NCI-H460 (cell line): Measurements from ENCODE around the gene AMMECR1. TPM values are rescaled to one million over a fixed set of nuclear protein-coding genes. Genes with fewer than 3 reads are reported as not detected.
"Not testable (repeated sequence)": the region's sequence is repeated elsewhere in the genome, so short reads cannot be mapped to it uniquely, and the experiment has no call there.

Experiments used
- DNase-seq: peaks from one replicate; pipeline ENCODE4 v3.0.0-alpha.2; 2016; ENCODE audit warnings: low read depth; ENCODE audit errors: extremely low read depth
- total RNA-seq: library from RNA; depleted of rRNA; stranded (reverse); fragments of >200 nt; shearing (Covaris generic); gene quantifications from 2 replicates; pipeline ENCODE4 v1.2.3, GENCODE V29; 2014

Gene AMMECR1
- total RNA-seq, 1 experiment from 2014 or later = 30.0 TPM

- no peak for DNase-seq
Measured at GRCh38 chrX:110265661-110266060, 52.2 kb downstream of the AMMECR1 start.

- DNase-seq = no peak
Measured at GRCh38 chrX:110259117-110259516, 58.8 kb downstream of the AMMECR1 start.

GRCh38 chrX:110258552-110258951 is 59.3 kb downstream of the AMMECR1 start:
- DNase-seq = no peak

DNA sequence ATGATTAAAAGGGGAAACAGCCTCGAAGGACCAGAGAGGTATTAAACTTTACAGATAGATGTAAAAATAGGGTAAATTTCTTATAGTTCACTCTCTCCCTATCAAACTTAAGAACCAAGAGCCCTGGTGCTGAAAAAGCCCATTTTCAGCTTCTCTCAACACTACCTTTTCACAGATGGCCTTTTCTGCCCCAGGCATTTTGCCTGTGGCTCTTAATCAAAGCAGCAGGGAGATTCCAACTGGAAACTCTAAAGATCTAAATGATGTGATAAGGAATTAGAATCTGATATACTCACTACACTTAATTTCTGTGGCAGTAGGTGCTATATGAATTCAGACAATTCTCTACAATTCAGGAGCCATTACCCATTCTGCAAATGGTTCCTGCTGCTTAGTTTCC is 60.0 kb downstream of the AMMECR1 start:
- DNase-seq = no peak

GRCh38 chrX:110252711-110253110 is 65.2 kb downstream of the AMMECR1 start:
- no peak for DNase-seq

GRCh38 chrX:110251961-110252360 is 65.9 kb downstream of the AMMECR1 start:
- no peak for DNase-seq

- DNase-seq = no peak
Measured at GRCh38 chrX:110251526-110251925, 66.4 kb downstream of the AMMECR1 start.

- DNase-seq = no peak
Measured at GRCh38 chrX:110250847-110251246, 67.0 kb downstream of the AMMECR1 start.

DNA sequence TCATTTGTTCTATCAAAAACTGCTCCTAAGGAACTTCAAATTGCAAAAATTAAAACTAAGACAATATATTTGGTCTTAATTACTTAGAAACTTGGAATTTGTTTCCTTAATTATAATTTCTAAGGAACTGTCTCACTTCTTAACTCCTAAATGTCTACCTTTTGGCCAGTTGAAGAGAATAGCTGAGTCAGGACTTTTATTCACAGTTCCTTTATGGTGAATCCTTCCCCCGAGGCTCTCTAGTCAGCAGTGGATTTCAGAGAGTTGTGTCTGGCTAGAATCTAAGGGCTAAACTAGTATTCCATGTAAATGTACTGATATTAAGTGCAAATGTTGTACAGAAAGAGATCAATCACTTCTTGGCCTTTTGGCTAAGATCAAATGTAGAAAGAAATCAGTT is 69.3 kb downstream of the AMMECR1 start:
- DNase-seq = no peak

DNA sequence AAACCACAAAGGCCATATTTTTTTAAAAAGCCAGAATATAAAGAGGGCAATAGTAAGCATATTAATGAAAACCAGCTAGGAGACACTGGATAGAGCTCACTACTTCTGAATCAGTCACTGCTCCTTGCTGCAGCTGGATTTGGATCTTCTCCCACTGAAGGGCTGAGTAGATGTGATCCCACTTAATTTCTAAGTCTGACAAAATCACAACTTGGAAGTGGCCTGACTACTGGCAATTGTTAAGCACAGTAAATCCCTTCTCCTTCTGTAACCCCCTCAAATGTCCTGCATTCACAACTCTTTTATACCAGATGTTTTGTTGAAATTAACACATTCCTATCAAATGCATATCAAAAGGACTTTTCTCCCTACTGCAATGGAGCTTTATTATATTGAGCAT is 72.9 kb downstream of the AMMECR1 start:
- no peak for DNase-seq

DNA sequence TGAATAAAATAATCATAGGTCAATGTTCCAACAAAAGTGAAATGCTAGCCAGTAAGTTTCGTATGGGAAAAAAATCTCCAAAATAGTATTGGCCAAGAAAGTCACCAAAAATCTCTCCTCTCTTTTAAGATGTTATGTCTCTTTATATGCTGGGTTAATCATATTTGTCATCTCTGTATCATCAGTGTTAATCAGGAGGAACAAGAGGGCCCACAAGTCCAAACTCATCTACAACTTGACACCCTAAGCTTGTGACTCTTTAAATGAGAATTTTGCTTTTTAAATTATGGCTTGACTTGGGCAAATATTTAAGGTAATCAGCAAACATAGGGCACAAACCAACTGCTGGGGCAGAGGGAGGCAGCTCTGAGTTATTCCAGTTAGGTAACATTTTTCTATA is 75.5 kb downstream of the AMMECR1 start:
- DNase-seq = no peak

DNA sequence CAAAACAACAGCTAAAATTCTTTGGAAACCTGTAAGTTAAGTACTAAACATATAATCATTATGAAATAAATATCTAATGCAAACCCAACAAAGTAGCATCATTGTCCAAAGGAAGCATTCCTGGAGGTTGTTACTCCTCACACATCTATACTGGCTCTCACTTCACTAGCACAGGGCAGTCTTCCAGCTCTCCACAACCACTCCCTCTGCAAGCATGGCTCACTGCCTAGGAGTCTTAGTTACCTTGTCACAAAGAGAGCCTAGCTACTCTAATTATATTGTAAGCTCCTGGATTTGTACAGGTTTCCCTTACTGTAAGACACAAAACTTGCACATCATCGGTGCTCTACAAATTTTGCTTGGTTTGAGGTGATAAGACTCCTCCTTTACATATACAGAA is 76.1 kb downstream of the AMMECR1 start:
- DNase-seq = no peak

DNA sequence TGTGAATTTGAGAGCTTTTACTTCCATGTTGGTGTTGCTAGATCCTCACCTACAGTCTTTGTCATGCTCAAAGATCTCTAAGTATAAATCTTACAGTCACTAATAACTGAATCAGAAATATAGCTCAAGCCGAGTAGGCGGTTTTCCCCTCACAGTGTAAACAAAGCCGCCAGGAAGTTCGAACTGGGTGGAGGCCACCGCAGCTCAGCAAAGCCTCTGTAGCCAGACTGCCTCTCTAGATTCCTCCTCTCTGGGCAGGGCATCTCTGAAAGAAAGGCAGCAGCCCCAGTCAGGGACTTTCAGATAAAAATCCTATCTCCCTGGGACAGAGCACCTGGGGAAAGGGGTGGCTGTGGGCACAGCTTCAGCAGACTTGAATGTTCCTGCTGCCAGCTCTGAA is 79.6 kb downstream of the AMMECR1 start:
- not testable (repeated sequence) for DNase-seq

DNA sequence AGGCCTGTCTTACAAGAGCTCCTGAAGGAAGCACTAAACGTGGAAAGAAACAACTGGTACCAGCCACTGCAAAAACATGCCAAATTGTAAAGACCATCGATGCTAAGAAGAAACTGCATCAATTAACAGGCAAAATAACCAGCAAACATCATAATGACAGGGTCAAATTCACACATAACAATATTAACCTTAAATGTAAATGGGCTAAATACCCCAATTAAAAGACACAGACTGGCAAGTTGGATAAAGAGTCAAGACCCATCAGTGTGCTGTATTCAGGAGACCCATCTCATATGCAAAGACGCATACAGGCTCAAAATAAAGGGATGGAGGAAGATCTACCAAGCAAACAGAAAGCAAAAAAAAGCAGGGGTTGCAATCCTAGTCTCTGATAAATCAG is 86.4 kb downstream of the AMMECR1 start:
- DNase-seq = not testable (repeated sequence)

DNA sequence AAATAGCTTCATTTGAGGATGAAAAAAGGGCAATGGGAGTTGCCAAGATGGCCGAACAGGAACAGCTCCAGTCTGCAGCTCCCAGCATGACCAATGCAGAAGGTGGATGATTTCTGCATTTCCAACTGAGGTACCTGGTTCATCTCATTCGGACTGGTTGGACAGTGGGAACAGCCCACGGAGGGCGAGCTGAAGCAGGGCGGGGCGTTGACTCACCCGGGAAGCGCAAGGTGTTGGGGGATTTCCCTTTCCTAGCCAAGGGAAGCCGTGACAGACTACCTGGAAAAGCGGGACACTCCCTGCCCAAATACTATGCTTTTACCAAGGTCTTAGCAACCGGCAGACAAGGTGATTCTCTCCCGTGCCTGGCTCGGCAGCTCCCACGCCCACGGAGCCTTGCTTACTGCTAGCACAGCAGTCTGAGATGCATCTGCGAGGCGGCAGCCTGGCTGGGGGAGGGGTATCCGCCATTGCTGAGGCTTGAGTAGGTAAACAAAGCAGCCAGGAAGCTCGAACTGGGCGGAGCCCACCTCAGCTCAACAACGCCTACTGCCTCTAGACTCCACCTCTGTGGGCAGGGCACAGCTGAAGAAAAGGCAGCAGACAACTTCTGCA is 88.3 kb downstream of the AMMECR1 start:
- peak; percentile 57 for DNase-seq

- DNase-seq = no peak
Measured at GRCh38 chrX:110228453-110228852, 89.4 kb downstream of the AMMECR1 start.

DNA sequence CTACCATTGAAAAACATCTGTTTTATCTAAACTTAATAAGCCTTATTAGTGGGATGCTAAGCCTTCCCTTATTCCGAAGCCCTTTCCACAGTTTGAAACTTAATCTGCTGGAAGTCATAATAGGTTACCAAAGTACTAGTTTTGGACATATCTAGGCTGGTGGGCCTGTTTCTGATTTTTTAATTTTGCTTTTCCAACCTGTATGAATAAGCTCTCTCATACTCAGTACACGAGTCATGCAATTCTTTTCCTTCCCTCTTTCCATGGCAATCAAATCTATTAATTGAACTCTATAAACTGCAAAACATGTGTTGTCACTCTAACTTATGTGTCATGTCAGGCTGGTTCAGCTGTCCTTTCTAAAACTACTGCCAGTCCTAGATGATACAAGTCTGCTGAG is 91.0 kb downstream of the AMMECR1 start:
- DNase-seq = no peak

GRCh38 chrX:110224926-110225617 is 92.8 kb downstream of the AMMECR1 start:
- no peak for DNase-seq

GRCh38 chrX:110222497-110223257 is 95.2 kb downstream of the AMMECR1 start:
- DNase-seq = no peak

- peak; percentile 24 for DNase-seq
Measured at GRCh38 chrX:110219920-110220319, 98.0 kb downstream of the AMMECR1 start.

GRCh38 chrX:110218591-110218990 is 99.3 kb downstream of the AMMECR1 start:
- no peak for DNase-seq

- DNase-seq = no peak
Measured at GRCh38 chrX:110216027-110216426, 101.9 kb downstream of the AMMECR1 start.
